OCI-LY1 (cell line): ENCODE measurements around the gene GOPC.

Source experiments
- H2AFZ ChIP-seq: fragments of 200-600 bp; sonication (generic), shearing (Covaris generic); 2 replicates; pipeline ENCODE4 v1.6.0; 2014; ENCODE audit warnings: antibody characterized with exemption, mild to moderate bottlenecking, low read length
- H3F3A ChIP-seq: fragments of 200-600 bp; sonication (generic), shearing (Covaris generic); 2 replicates; pipeline ENCODE4 v1.6.0; 2014; ENCODE audit warnings: mild to moderate bottlenecking, antibody characterized with exemption, low read length, moderate library complexity; ENCODE audit not compliant: insufficient read depth
- H3K27ac ChIP-seq: fragments of 200-600 bp; sonication (generic); 2 replicates; pipeline ENCODE4 v1.5.1; 2014; ENCODE audit warnings: low read length, mixed run types, mild to moderate bottlenecking, low read depth; ENCODE audit not compliant: poor library complexity, severe bottlenecking
- H3K27me3 ChIP-seq: fragments of 200-600 bp; sonication (generic); 2 replicates; pipeline ENCODE4 v1.6.0; 2014; ENCODE audit warnings: antibody characterized with exemption, mild to moderate bottlenecking, low read length, moderate library complexity; ENCODE audit not compliant: insufficient read depth
- H3K36me3 ChIP-seq: fragments of 200-600 bp; sonication (generic); 2 replicates; pipeline ENCODE4 v1.6.1; 2014; ENCODE audit warnings: mild to moderate bottlenecking, antibody characterized with exemption, low read length, moderate library complexity, mixed read lengths; ENCODE audit not compliant: insufficient read depth
- H3K4me1 ChIP-seq: fragments of 200-600 bp; sonication (generic); 2 replicates; pipeline ENCODE4 v1.5.1; 2014; ENCODE audit warnings: mild to moderate bottlenecking, low read length, moderate library complexity; ENCODE audit not compliant: insufficient read depth, severe bottlenecking
- H3K4me2 ChIP-seq: fragments of 200-600 bp; sonication (generic), shearing (Covaris generic); 2 replicates; pipeline ENCODE4 v1.6.1; 2014; ENCODE audit warnings: low read length
- H3K4me3 ChIP-seq: fragments of 200-600 bp; sonication (generic); 2 replicates; pipeline ENCODE4 v1.5.1; 2014; ENCODE audit warnings: low read length, low read depth, mild to moderate bottlenecking, mixed read lengths; ENCODE audit not compliant: poor library complexity, severe bottlenecking
- H3K79me2 ChIP-seq: fragments of 200-600 bp; shearing (Covaris generic); 2 replicates; pipeline ENCODE4 v1.6.1; 2016; ENCODE audit warnings: mixed run types, low read length, mixed read lengths; ENCODE audit not compliant: insufficient read depth
- H3K9ac ChIP-seq: fragments of 200-600 bp; sonication (generic), shearing (Covaris generic); 2 replicates; pipeline ENCODE4 v1.6.1; 2014; ENCODE audit warnings: mild to moderate bottlenecking, low read length, mixed read lengths
- H3K9me2 ChIP-seq: fragments of 200-600 bp; sonication (generic), shearing (Covaris generic); 2 replicates; pipeline ENCODE4 v1.6.1; 2014; ENCODE audit warnings: low read depth, mild to moderate bottlenecking, low read length, mixed read lengths
- H3K9me3 ChIP-seq: fragments of 200-600 bp; shearing (Covaris generic); 2 replicates; pipeline ENCODE4 v1.6.1; 2014; ENCODE audit warnings: low read length, mixed read lengths
- H4K20me1 ChIP-seq: fragments of 200-600 bp; sonication (generic), shearing (Covaris generic); 2 replicates; pipeline ENCODE4 v1.6.0; 2016; ENCODE audit warnings: mild to moderate bottlenecking, low read length; ENCODE audit not compliant: insufficient read depth
- CTCF ChIP-seq: fragments of 200-600 bp; sonication (generic), shearing (Covaris generic); IDR thresholded peaks from 2 replicates; pipeline ENCODE4 v1.5.1; 2017; ENCODE audit warnings: mild to moderate bottlenecking, antibody characterized with exemption, low read length, moderate library complexity, mixed read lengths
- EZH2 ChIP-seq: fragments of 200-600 bp; sonication (generic), shearing (Covaris generic); IDR thresholded peaks from 2 replicates; pipeline ENCODE4 v1.8.0; 2017; ENCODE audit warnings: borderline replicate concordance, mixed run types, mild to moderate bottlenecking, antibody characterized with exemption, low read length, moderate library complexity, mixed read lengths

Gene GOPC

GRCh38 chr6:117595099-117595923 lies 7.0 kb downstream of the GOPC start:
- H3K4me3 ChIP-seq: no peak overlapping the region
- no peaks in the 10 kb centered on the region for H3K9me3 ChIP-seq
- H3K9me2 ChIP-seq: no peaks in the 10 kb centered on the region
- no peaks in the 10 kb centered on the region for H4K20me1 ChIP-seq
- peaks cover 33% of the 10 kb centered on the region for H3K79me2 ChIP-seq
- TF ChIP-seq EZH2: no peak
- no peak for TF ChIP-seq CTCF
- H3F3A ChIP-seq: no peaks in the 10 kb centered on the region
- H3K9ac ChIP-seq: no peak overlapping the region
- no peak overlapping the region for H2AFZ ChIP-seq
- no peak overlapping the region for H3K27ac ChIP-seq
- H3K36me3 ChIP-seq: peaks cover 41% of the 10 kb centered on the region
- H3K4me1 ChIP-seq: peaks cover 10% of the 10 kb centered on the region
- no peaks in the 10 kb centered on the region for H3K27me3 ChIP-seq
- no peak overlapping the region for H3K4me2 ChIP-seq

GRCh38 chr6:117592983-117593759 lies 9.1 kb downstream of the GOPC start:
- no peak overlapping the region for H3K4me3 ChIP-seq
- no peak overlapping the region for H3K27ac ChIP-seq
- no peaks in the 10 kb centered on the region for H3K9me3 ChIP-seq
- H2AFZ ChIP-seq: no peak overlapping the region
- no peaks in the 10 kb centered on the region for H3K4me1 ChIP-seq
- peaks cover 39% of the 10 kb centered on the region for H3K36me3 ChIP-seq
- TF ChIP-seq EZH2 (no peak), CTCF (no peak)
- H3F3A ChIP-seq: no peaks in the 10 kb centered on the region
- peaks cover 13% of the 10 kb centered on the region for H3K79me2 ChIP-seq
- no peak overlapping the region for H3K4me2 ChIP-seq
- no peaks in the 10 kb centered on the region for H4K20me1 ChIP-seq
- H3K27me3 ChIP-seq: no peaks in the 10 kb centered on the region
- no peak overlapping the region for H3K9ac ChIP-seq
- no peaks in the 10 kb centered on the region for H3K9me2 ChIP-seq

GRCh38 chr6:117591405-117591804 lies 10.9 kb downstream of the GOPC start:
- Histone ChIP-seq H3K9ac (no peak overlapping the region), H3F3A (no peaks in the 10 kb centered on the region), H2AFZ (no peak overlapping the region), H3K79me2 (peaks cover 17% of the 10 kb centered on the region), H3K4me1 (no peaks in the 10 kb centered on the region), H3K9me2 (no peaks in the 10 kb centered on the region), H3K36me3 (peaks cover 34% of the 10 kb centered on the region), H3K9me3 (no peaks in the 10 kb centered on the region), H4K20me1 (no peaks in the 10 kb centered on the region), H3K27me3 (no peaks in the 10 kb centered on the region), H3K4me2 (no peak overlapping the region), H3K4me3 (no peak overlapping the region), H3K27ac (no peak overlapping the region)
- TF ChIP-seq EZH2 (no peak), CTCF (no peak)
